Transverse colon (tissue), 4 donors: Measurements from ENCODE around the gene ALG14.

Experiments used
- CTCF ChIP-seq, 5 experiments: fragments of 200-600 bp in 3 of 5; fragments of 450-650 bp in 2 of 5; sonication (generic) in 3 of 5; IDR thresholded peaks; 1 replicate in 2 of 5; 2 replicates in 3 of 5; pipeline ENCODE4 v1.5.1; 2016 to 2017; ENCODE audit warnings: antibody characterized with exemption in 5 of 5, inconsistent platforms in 3 of 5, mild to moderate bottlenecking in 2 of 5, moderate library complexity in 1 of 5
- POLR2A ChIP-seq: fragments of 450-650 bp; IDR thresholded peaks from one replicate; pipeline ENCODE4 v1.6.1; 2016; ENCODE audit warnings: antibody characterized with exemption, mild to moderate bottlenecking, moderate library complexity
- POLR2AphosphoS5 ChIP-seq, 3 donors: sonication (generic); formaldehyde crosslinking; IDR thresholded peaks; one replicate each; pipeline ENCODE4 v1.6.1; 2016; ENCODE audit warnings: antibody characterized with exemption in 3 of 3

GRCh38 chr1:94969137-94969536, 103.6 kb downstream of the ALG14 start:
- TF ChIP-seq POLR2AphosphoS5 (IDR thresholded peaks at IDR 0.05) = no peak
- no peak for TF ChIP-seq POLR2A
- TF ChIP-seq CTCF (IDR thresholded peaks at IDR 0.05) = no peak
